ENCODE results near the gene ANO2.

Gene ANO2

GRCh38 chr12:5806371-5807089 is 138.5 kb downstream of the ANO2 start:
- H3K36me3 ChIP-seq (ENCODE audit: control insufficient read depth, insufficient read depth, low read length), result no peaks in the 10 kb centered on the region
- no peak overlapping the region for H3K4me3 ChIP-seq (ENCODE audit: insufficient read depth, low read depth, low read length)
- H3K27ac ChIP-seq (ENCODE audit: insufficient read depth, low read depth, low read length, poor library complexity, severe bottlenecking), result no peak overlapping the region
- no peaks in the 10 kb centered on the region for H3K27me3 ChIP-seq (ENCODE audit: control insufficient read depth, insufficient read depth, low read length, poor library complexity, severe bottlenecking)
- H3K9me3 ChIP-seq (ENCODE audit: control insufficient read depth, low read length), result no peaks in the 10 kb centered on the region
- WGBS, 2 experiments, result 93% methylated on average over 9 to 10 of the region's 10 CpGs
- no peaks in the 10 kb centered on the region for H3K4me1 ChIP-seq (ENCODE audit: control insufficient read depth, insufficient read depth, low read length)

GRCh38 chr12:5803532-5803931 is 141.5 kb downstream of the ANO2 start:
- H3K27me3 ChIP-seq (ENCODE audit: control insufficient read depth, insufficient read depth, low read length, poor library complexity, severe bottlenecking), result no peaks in the 10 kb centered on the region
- no peaks in the 10 kb centered on the region for H3K9me3 ChIP-seq (ENCODE audit: control insufficient read depth, low read length)
- 86 to 90% methylated on average over 7 of the region's 7 CpGs for WGBS, 2 experiments
- no peak overlapping the region for H3K27ac ChIP-seq (ENCODE audit: insufficient read depth, low read depth, low read length, poor library complexity, severe bottlenecking)
- no peaks in the 10 kb centered on the region for H3K36me3 ChIP-seq (ENCODE audit: control insufficient read depth, insufficient read depth, low read length)
- H3K4me1 ChIP-seq (ENCODE audit: control insufficient read depth, insufficient read depth, low read length), result no peaks in the 10 kb centered on the region
- H3K4me3 ChIP-seq (ENCODE audit: insufficient read depth, low read depth, low read length), result no peak overlapping the region

- WGBS, 2 experiments, result 93 to 95% methylated on average over 12 of the region's 12 CpGs
- no peaks in the 10 kb centered on the region for H3K27me3 ChIP-seq (ENCODE audit: control insufficient read depth, insufficient read depth, low read length, poor library complexity, severe bottlenecking)
Observed at GRCh38 chr12:5798242-5799015, 146.6 kb downstream of the ANO2 start.

GRCh38 chr12:5797661-5798060 is 147.4 kb downstream of the ANO2 start:
- Histone ChIP-seq H3K27me3 (ENCODE audit: control insufficient read depth, insufficient read depth, low read length, poor library complexity, severe bottlenecking) (no peaks in the 10 kb centered on the region), H3K4me3 (ENCODE audit: insufficient read depth, low read depth, low read length) (no peak overlapping the region), H3K36me3 (ENCODE audit: control insufficient read depth, insufficient read depth, low read length) (no peaks in the 10 kb centered on the region), H3K9me3 (ENCODE audit: control insufficient read depth, low read length) (no peaks in the 10 kb centered on the region), H3K4me1 (ENCODE audit: control insufficient read depth, insufficient read depth, low read length) (no peaks in the 10 kb centered on the region), H3K27ac (ENCODE audit: insufficient read depth, low read depth, low read length, poor library complexity, severe bottlenecking) (no peak overlapping the region)
- WGBS, 2 experiments, result 95 to 98% methylated on average over 9 of the region's 9 CpGs

More at GRCh38 chr12:5798242-5799015, 146.6 kb downstream of the ANO2 start:
- H3K4me1 ChIP-seq (ENCODE audit: control insufficient read depth, insufficient read depth, low read length), result no peaks in the 10 kb centered on the region
- H3K36me3 ChIP-seq (ENCODE audit: control insufficient read depth, insufficient read depth, low read length), result no peaks in the 10 kb centered on the region
- no peak overlapping the region for H3K4me3 ChIP-seq (ENCODE audit: insufficient read depth, low read depth, low read length)
- no peak overlapping the region for H3K27ac ChIP-seq (ENCODE audit: insufficient read depth, low read depth, low read length, poor library complexity, severe bottlenecking)
- no peaks in the 10 kb centered on the region for H3K9me3 ChIP-seq (ENCODE audit: control insufficient read depth, low read length)

GRCh38 chr12:5796959-5797225 is 148.2 kb downstream of the ANO2 start:
- H3K9me3 ChIP-seq (ENCODE audit: control insufficient read depth, low read length), result no peaks in the 10 kb centered on the region
- no peaks in the 10 kb centered on the region for H3K36me3 ChIP-seq (ENCODE audit: control insufficient read depth, insufficient read depth, low read length)
- 85 to 88% methylated on average over 8 of the region's 8 CpGs for WGBS, 2 experiments
- no peaks in the 10 kb centered on the region for H3K4me1 ChIP-seq (ENCODE audit: control insufficient read depth, insufficient read depth, low read length)
- no peaks in the 10 kb centered on the region for H3K27me3 ChIP-seq (ENCODE audit: control insufficient read depth, insufficient read depth, low read length, poor library complexity, severe bottlenecking)
- H3K27ac ChIP-seq (ENCODE audit: insufficient read depth, low read depth, low read length, poor library complexity, severe bottlenecking), result no peak overlapping the region
- H3K4me3 ChIP-seq (ENCODE audit: insufficient read depth, low read depth, low read length), result no peak overlapping the region

GRCh38 chr12:5796171-5796958 is 148.7 kb downstream of the ANO2 start:
- Histone ChIP-seq H3K4me1 (ENCODE audit: control insufficient read depth, insufficient read depth, low read length) (no peaks in the 10 kb centered on the region), H3K27me3 (ENCODE audit: control insufficient read depth, insufficient read depth, low read length, poor library complexity, severe bottlenecking) (no peaks in the 10 kb centered on the region), H3K27ac (ENCODE audit: insufficient read depth, low read depth, low read length, poor library complexity, severe bottlenecking) (no peak overlapping the region), H3K9me3 (ENCODE audit: control insufficient read depth, low read length) (no peaks in the 10 kb centered on the region), H3K4me3 (ENCODE audit: insufficient read depth, low read depth, low read length) (no peak overlapping the region), H3K36me3 (ENCODE audit: control insufficient read depth, insufficient read depth, low read length) (no peaks in the 10 kb centered on the region)
- 57 to 61% methylated on average over 14 of the region's 14 CpGs for WGBS, 2 experiments

- Histone ChIP-seq H3K4me1 (ENCODE audit: control insufficient read depth, insufficient read depth, low read length) (peaks cover 5% of the 10 kb centered on the region), H3K36me3 (ENCODE audit: control insufficient read depth, insufficient read depth, low read length) (no peaks in the 10 kb centered on the region), H3K9me3 (ENCODE audit: control insufficient read depth, low read length) (no peaks in the 10 kb centered on the region), H3K27me3 (ENCODE audit: control insufficient read depth, insufficient read depth, low read length, poor library complexity, severe bottlenecking) (no peaks in the 10 kb centered on the region), H3K27ac (ENCODE audit: insufficient read depth, low read depth, low read length, poor library complexity, severe bottlenecking) (no peak overlapping the region), H3K4me3 (ENCODE audit: insufficient read depth, low read depth, low read length) (no peak overlapping the region)
- WGBS, 2 experiments, result 76 to 78% methylated on average over 4 of the region's 4 CpGs
Observed at GRCh38 chr12:5794156-5794555, 150.9 kb downstream of the ANO2 start.

GRCh38 chr12:5792343-5792742 is 152.7 kb downstream of the ANO2 start:
- H3K36me3 ChIP-seq (ENCODE audit: control insufficient read depth, insufficient read depth, low read length), result no peaks in the 10 kb centered on the region
- no peaks in the 10 kb centered on the region for H3K27me3 ChIP-seq (ENCODE audit: control insufficient read depth, insufficient read depth, low read length, poor library complexity, severe bottlenecking)
- H3K4me1 ChIP-seq (ENCODE audit: control insufficient read depth, insufficient read depth, low read length), result peaks cover 5% of the 10 kb centered on the region
- WGBS, 2 experiments, result 92 to 95% methylated on average over 5 of the region's 5 CpGs
- no peak overlapping the region for H3K4me3 ChIP-seq (ENCODE audit: insufficient read depth, low read depth, low read length)
- no peak overlapping the region for H3K27ac ChIP-seq (ENCODE audit: insufficient read depth, low read depth, low read length, poor library complexity, severe bottlenecking)
- H3K9me3 ChIP-seq (ENCODE audit: control insufficient read depth, low read length), result no peaks in the 10 kb centered on the region

- H3K9me3 ChIP-seq (ENCODE audit: control insufficient read depth, low read length), result no peaks in the 10 kb centered on the region
- WGBS, 2 experiments, result 92 to 95% methylated on average over 7 of the region's 7 CpGs
- H3K27me3 ChIP-seq (ENCODE audit: control insufficient read depth, insufficient read depth, low read length, poor library complexity, severe bottlenecking), result no peaks in the 10 kb centered on the region
- H3K4me1 ChIP-seq (ENCODE audit: control insufficient read depth, insufficient read depth, low read length), result peaks cover 5% of the 10 kb centered on the region
- no peak overlapping the region for H3K27ac ChIP-seq (ENCODE audit: insufficient read depth, low read depth, low read length, poor library complexity, severe bottlenecking)
- no peak overlapping the region for H3K4me3 ChIP-seq (ENCODE audit: insufficient read depth, low read depth, low read length)
- no peaks in the 10 kb centered on the region for H3K36me3 ChIP-seq (ENCODE audit: control insufficient read depth, insufficient read depth, low read length)
Observed at GRCh38 chr12:5789469-5789968, 155.5 kb downstream of the ANO2 start.

GRCh38 chr12:5787828-5788227 is 157.2 kb downstream of the ANO2 start:
- no peaks in the 10 kb centered on the region for H3K36me3 ChIP-seq (ENCODE audit: control insufficient read depth, insufficient read depth, low read length)
- no peak overlapping the region for H3K27ac ChIP-seq (ENCODE audit: insufficient read depth, low read depth, low read length, poor library complexity, severe bottlenecking)
- no peak overlapping the region for H3K4me3 ChIP-seq (ENCODE audit: insufficient read depth, low read depth, low read length)
- peaks cover 5% of the 10 kb centered on the region for H3K4me1 ChIP-seq (ENCODE audit: control insufficient read depth, insufficient read depth, low read length)
- H3K9me3 ChIP-seq (ENCODE audit: control insufficient read depth, low read length), result no peaks in the 10 kb centered on the region
- H3K27me3 ChIP-seq (ENCODE audit: control insufficient read depth, insufficient read depth, low read length, poor library complexity, severe bottlenecking), result no peaks in the 10 kb centered on the region
- WGBS, 2 experiments, result 95 to 96% methylated on average over 5 of the region's 5 CpGs
